Vagina (tissue), 2 donors: ENCODE results near the gene RALB.

Experiments used
- CTCF ChIP-seq, 3 experiments: fragments of 450-650 bp in 2 of 3; fragments of 200-600 bp in 1 of 3; sonication (generic) in 1 of 3; IDR thresholded peaks; one replicate each; pipeline ENCODE4 v1.5.1; 2017 to 2019; ENCODE audit warnings: antibody characterized with exemption in 3 of 3, mild to moderate bottlenecking in 2 of 3, moderate library complexity in 2 of 3
- POLR2A ChIP-seq, 2 donors: fragments of 450-650 bp; IDR thresholded peaks; one replicate each; pipeline ENCODE4 v1.6.1; 2017; ENCODE audit warnings: antibody characterized with exemption in 2 of 2, mild to moderate bottlenecking in 2 of 2, moderate library complexity in 2 of 2

GRCh38 chr2:120252225-120253020, at the start of gene RALB:
- TF ChIP-seq CTCF (IDR thresholded peaks at IDR 0.05) (no peak), POLR2A (IDR thresholded peaks at IDR 0.05) (peak in 1 of 2 donors; percentile 61)
